Kidney glomerular epithelial cell (primary cell): ENCODE measurements around the gene CTAG2.
"Not testable (repeated sequence)": the region's sequence is repeated elsewhere in the genome, so short reads cannot be mapped to it uniquely, and the experiment has no call there.

Source experiments
- DNase-seq: peaks from one replicate; lab custom pipeline; 2025; lab: John Stamatoyannopoulos, UW

Gene CTAG2

DNA sequence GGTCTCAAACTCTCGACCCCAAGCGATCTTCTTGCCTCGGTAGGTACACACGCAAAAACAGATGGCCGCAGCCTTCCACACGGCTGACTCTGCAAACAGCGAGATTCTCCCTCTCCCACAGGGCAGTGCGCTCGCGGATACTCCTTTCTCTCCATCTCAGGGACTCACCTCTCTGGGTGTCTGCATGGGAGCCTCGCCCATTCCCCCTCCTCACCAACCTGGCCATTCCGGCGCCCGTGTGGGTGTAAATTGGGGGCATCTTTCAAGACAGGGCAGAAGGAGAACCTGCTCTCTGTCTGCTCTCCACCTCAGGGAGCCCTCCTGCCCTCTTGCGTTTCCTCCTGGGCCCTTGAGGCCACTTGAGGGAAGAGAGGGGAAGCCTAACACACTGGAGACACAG, 4.4 kb downstream of the CTAG2 start:
- DNase-seq, result no peak

DNA sequence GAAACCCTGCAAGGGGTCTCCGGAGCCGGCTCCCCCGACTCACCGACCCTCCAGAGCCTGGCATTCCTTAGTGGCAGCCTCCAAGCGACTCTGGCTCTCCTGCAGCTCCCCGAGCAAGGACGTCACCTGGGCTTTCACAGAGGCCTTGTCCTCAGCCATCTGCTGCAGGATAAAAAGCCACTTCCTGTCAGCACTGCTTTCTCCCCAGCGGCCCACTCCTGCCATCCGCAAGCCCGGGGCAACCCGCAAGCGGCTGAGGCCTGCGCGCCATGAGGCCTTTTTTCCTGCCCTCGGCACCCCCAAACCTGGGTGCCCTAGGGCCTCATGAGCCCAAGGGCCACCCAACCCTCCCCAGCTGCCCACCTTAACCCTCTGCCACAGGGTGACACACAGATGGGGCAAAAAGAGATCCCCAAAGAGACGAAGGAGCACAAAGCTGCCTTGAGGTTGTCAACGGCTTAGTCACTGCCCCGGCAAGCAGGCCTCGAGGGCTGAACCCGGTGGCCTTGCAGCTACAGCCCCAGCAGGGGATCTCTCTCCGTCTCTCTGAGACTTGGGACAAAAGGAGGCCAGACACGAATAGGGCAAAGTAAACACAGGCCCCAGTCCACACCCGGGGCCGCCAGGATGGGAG, 7.5 kb downstream of the CTAG2 start:
- not testable (repeated sequence) for DNase-seq

DNA sequence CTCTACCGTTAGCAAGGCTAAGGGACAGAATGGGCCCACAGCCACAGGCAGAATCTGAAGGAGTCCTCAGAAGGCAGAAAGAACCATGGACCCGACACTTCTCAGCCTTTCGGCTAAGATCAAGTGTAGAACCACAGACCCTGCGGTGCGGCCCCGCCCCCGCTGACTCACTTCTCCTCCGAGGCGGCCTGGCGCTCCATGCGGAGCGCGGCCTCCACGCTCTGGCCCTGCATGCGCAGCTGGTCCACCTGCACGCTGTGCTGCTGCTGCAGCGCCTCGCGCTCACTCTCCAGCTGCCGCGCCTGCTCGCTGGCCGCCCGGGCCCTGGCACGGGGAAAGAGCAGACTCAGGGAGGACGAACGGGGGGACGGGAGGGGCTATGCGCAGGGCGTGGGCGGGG, 9.7 kb downstream of the CTAG2 start:
- not testable (repeated sequence) for DNase-seq

DNA sequence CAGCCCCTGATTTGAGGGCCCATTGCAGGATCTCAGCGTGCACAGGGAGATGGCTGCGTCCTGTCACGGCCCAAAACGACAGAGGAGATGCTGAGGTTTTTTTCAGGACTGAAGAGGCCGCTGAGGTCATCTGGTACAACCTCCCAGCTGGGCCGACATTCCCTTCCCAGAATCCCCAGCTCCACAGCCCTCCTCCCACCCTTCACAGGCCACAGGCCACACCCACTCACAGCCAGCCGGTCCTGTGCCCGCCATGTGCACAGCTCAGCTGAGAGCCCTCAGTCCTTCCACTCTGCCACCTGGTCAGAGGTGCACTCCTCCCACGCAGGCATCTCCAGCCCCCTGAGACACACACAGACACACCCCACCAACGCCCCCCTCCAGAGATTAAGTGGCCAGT, 11.6 kb downstream of the CTAG2 start:
- not testable (repeated sequence) for DNase-seq

DNA sequence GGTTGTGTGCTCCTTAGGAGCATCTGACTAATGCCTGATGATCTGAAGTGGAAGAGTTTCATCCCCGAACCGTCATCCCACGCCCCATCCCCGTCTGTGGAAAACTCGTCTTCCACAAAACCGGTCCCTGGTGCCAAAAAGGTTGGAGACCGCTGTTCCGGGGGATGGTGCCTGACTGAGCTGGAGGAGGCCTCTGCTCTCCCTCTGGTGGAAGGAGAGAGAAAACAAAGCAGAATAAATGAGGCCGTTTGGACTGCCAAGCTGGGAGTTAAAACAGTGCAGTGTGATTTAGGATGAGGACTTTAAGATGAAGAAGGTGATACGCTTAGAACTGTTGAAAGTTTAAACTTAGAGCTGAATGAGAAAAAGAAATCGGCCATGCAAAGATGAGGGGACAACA, 19.7 kb downstream of the CTAG2 start:
- not testable (repeated sequence) for DNase-seq

DNA sequence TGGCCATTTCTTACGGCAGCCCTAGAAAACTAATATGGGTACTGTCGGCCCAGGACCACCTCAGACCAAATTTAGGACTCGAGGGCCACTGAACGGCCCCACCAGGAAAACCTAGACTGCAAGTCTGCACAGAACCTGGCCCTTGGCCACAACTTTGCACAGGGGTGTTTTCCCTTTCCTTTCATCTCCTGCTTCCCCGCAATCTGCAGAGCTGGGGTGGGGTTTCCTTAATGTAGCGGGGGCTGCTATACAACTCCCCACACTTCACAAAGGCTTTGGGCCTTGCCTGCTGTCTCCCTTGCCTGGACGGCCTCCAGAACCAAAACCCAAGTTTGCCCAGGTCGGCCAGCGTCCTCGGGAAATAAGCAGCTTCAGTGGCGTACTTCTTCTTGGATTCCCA, 22.4 kb downstream of the CTAG2 start:
- not testable (repeated sequence) for DNase-seq

DNA sequence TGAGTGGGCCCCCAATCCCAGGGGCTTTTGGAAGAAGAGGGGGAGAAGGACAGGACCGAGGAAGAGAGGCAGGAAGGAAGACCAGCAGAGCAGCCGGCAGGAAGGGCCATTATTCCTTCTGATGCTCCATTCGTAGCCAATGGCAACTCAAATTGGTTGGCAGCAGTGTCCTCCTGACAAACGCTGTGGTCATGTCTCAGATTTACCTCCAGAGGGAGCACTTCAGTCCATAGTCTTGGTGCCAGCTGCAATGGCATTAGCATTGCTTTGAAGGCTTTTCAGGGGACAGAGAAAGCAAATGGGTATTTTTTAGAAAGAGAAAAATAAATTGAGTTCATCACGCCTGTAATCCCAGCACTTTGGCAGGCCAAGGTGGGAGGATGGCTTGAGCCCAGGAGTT, 24.4 kb downstream of the CTAG2 start:
- DNase-seq, result not testable (repeated sequence)

DNA sequence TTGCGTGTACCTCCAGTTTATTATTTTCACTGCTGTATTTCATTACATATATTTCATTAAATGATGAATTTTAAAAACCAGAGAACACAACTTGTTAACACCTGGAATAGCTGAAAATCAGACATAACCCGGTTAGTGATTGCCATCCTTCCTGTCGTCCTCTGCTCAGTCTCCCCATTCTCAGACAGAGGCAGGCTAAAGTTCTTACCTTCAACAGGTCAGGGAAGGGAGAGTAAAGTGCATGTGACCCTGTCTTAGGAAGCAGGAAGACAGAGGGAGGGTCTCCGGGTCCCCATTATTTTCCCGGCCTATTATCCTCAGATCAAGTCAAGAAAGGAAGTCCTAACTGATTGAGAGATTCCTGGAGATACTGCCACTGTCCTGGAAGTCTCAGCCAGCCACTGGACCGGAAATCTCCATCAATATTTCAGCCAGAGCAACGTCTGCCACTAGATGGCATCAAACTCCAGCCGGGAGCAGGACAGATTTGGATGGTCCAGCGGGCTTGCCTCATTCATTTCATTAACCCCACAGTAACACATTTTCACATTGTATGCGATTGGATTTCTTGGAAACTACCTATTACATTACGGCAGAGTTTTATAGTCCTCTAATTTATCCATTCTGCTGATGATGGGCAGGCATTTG, 32.5 kb downstream of the CTAG2 start:
- DNase-seq, result not testable (repeated sequence)

DNA sequence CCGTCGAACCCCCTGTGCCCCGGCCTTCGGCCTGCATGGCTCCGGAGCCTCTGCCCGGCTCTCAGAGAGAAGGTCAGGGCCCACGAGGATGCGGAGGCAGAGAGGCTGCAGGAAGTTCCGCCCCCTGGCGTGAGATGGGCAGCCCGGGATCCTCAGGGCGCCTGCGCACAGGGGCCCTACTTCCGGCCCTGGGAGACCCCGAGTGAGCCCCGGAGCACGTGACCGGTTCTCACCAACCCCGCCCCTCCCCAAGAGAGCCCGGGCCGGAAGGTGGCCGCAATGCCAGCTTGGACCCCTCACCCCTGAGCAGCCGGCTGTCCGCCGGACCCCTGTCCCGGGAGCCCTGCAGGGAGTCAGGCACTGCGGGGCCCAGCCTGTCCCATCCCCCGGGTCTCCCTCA, 34.2 kb downstream of the CTAG2 start, which contains the start of gene CTAG1B:
CTAG1B (minus strand) TSS at position 101 of the 400 bp plus-strand sequence; CDS start at position 37, 64 bp downstream.
- not testable (repeated sequence) for DNase-seq

DNA sequence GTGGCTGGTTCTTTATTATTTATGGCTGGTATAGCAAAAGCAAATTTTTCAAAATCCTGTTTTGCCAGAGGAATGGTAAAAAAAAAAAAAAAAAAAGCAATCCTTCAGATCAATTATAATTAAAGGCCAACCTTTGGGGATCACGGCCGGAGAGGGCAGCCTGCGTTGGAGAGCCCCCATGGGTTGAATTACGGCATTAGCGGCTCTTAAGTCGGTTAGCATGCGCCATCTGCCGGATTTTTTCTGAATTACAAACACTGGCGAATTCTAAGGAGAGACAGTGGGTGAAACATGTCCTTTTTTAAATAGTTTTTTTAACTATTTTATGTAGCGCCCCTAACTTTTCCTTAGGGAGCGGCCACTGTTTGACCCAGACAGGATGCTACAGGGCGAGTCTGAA, 39.8 kb downstream of the CTAG2 start:
- DNase-seq, result not testable (repeated sequence)

DNA sequence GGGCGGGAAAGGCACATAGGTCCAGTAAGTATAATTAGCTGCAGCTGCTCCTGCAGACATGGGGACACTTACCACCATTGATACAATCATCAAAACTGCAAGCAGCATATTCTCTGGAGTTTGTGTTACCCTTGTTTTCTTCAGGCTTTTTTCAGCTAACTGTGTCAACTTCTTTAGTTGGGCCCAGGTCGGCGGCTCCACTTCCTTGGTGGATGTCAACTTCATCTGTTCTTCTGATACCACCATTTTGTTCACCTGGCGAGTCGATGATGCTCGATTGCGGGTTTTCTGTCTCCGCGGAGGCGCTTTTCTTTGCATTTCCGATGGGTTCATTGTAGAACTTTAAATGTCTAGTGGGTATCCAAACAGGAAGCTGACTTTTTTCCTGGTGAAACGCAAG, 42.2 kb downstream of the CTAG2 start:
- not testable (repeated sequence) for DNase-seq

DNA sequence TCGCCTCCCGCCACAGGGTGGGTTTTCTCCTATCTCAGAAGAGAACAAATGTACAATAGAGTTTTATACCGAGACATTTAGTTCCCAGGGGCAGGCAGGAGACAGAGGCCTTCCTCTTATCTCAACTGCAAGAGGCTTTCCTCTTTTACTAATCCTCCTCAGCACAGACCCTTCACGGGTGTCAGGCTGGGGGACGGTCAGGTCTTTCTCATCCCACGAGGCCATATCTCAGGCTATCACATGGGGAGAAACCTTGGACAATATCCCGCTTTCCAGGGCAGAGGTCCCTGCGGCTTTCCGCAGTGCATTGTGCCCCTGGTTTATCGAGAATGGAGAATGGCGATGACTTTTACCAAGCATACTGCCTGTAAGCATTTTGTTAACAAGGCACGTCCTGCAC, 44.6 kb downstream of the CTAG2 start:
- not testable (repeated sequence) for DNase-seq

DNA sequence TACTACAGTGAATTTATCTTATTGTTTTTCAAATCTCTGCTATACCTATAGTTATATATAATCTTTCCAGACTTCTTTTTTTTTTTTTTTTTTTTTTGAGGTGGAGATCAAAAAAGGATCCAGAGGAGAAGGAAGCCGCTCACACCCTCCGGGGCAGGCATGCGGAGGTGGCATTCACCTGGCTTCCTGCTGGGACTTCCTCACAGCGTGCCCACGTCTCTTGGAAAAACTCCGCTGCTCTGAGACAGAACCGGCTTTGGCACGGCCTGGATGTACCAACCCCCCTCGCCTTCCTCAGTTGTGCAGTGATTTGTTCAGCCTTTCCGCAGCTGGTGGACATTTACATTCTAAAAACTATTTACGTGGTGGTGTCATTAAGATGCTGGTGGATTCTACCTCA, 45.4 kb downstream of the CTAG2 start:
- not testable (repeated sequence) for DNase-seq

DNA sequence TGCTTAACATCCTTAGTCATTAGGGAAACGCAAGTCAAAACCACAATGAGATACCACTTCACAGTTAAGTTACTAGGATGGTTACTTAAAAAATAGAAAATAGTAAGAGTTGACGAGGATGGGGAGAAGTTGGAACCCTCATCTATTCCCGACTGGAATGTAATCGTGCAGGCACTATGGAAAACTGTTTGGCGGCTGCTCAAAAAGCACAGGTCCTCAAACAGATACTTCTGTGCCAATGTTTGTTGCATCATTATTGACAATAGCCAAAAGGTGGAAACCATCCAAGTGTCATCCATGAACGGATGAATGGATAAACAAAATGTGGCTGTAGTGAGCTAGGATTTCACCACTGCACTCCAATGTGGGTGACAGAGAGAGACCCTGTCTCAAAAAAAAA, 46.0 kb downstream of the CTAG2 start:
- no peak for DNase-seq

DNA sequence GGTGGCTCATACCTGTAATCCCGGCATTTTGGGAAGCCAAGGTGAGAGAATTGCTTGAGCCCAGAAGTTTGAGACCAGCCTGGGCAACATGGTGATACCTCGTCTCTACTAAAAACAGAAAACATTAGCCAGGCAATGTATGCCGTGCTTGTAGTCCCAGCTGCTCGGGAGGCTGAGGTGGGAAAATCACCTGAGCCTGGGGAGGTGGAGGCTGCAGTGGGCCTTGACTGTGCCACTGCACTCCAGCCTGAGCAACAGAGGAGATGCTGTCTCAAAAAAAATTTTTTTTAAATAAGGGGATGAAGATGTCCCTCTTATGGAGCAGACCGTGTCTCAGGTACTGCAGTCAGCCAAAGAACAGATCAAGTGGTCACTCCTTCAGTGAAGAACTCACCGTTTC, 47.8 kb downstream of the CTAG2 start:
- DNase-seq, result no peak

DNA sequence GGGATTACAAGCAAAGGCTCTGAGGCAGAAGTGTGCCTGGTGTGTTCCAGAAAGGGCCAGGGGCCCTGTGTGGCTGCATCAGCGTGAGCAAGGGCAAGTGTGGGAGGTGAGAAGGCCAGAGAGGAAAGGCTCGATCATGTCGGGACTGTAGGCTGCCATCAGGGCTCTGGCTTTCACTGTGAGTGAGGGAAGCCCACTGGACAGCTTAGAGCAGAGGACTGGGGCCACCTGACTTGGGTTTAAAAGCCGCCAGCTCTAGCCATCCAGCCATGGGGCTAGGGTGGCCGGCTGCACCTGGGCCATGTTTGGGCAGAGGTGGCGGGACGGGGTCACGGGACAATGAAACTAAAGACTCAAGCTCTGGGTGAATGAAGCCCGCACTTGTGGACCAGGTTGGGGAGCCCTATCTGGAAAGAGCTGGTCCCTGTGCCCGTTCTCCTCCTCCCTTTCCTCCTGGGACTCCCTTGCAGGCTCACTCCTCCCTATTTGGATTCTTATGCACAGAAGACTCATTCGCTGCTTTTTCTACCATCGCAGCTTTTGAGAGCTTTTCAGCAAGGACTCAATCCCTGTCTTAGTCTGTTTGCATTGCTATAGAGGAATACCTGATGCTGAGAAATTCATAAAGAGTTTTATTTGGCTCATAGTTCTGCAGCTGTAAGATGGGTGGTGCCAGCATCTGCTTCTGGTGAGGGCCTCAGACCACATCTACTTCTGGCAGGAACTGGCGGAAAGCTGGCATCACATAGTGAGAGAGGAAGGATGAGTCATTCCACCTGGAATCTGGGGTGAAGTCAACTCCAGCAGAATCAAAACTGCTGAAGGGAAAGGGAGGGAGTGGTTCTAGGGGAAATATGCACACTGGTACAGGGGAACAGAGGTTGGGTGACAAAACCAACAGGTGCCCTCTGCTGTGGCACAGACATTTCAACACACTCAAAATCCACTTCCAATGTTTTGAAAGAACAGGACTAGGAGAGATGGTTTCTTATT, 49.6 kb downstream of the CTAG2 start:
- DNase-seq, result peak; percentile 17

DNA sequence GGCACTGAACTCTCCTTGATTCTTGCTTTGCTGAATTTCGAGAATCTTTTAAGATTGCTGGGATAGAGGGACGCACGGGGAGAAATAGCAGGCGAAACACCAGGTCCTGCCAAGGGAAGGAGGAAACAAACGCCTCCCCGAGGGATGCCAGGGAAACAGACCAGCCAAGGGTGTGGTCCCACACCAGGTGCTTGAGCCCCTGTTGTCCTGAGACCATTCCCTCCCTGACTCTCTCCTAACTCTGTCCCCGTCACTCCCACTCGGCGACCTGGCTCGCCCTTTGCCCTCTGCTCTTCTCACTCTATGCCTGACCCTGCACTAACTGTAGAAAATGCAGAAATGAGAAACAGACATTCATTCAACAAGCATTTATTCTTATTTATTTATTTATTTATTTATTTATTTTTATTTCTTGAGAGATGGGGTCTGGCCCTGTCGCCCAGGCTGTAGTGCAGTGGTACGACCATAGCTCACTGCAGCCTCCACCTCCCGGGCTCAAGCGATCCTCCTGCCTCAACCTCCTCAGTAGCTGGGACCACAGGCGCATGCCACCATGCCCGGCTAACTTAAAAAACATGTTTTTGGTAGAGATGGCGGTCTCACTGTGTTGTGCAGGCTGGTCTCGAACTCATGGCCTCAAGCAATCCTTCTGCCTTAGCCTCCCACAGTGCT, 50.5 kb downstream of the CTAG2 start:
- DNase-seq, result no peak

DNA sequence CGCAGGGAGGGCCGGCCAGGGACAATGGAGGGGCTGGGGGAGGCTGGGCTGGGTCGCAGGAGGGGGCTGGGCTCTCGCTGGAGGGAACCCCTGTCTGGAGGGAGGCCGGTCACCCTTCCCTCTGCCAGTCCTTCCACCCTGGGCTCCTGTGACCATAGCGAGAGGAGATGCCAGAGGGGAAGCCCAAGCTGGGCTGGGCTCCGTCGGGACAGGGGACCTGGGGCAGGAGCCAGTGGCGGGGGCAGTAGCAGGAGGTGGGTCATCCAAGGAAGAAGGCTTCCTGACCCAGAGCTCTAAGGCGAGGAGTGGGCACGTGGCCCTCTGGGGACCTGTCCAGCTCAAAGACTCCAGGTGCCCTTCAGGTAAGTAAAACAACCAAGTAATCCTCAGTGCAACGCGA, 51.2 kb downstream of the CTAG2 start:
- DNase-seq, result no peak
